Left ventricle myocardium inferior (tissue), 1 donor: Measurements from ENCODE around the gene GFRA1. TPM values are rescaled to one million over a fixed set of nuclear protein-coding genes. Genes with fewer than 3 reads are reported as not detected.

ENCODE experiments used
- DNase-seq: peaks from one replicate; pipeline ENCODE4 v3.0.0-alpha.2; 2020
- H3K27ac ChIP-seq: fragments of 200-600 bp; replicated peaks from 2 replicates; pipeline ENCODE4 v1.8.0; 2021
- H3K27me3 ChIP-seq: fragments of 200-600 bp; 2 replicates; pipeline ENCODE4 v1.8.0; 2021; ENCODE audit warnings: low read depth
- H3K36me3 ChIP-seq: fragments of 200-600 bp; 2 replicates; pipeline ENCODE4 v1.8.0; 2021
- H3K4me1 ChIP-seq: fragments of 200-600 bp; 2 replicates; pipeline ENCODE4 v1.8.0; 2021
- H3K4me3 ChIP-seq: fragments of 200-600 bp; 2 replicates; pipeline ENCODE4 v1.8.0; 2021; ENCODE audit warnings: mild to moderate bottlenecking, moderate library complexity
- H3K9me3 ChIP-seq: fragments of 200-600 bp; replicated peaks from 2 replicates; pipeline ENCODE4 v1.8.0; 2021
- CTCF ChIP-seq: fragments of 200-600 bp; IDR thresholded peaks from 2 replicates; pipeline ENCODE4 v1.8.0; 2021; ENCODE audit warnings: antibody characterized with exemption, mild to moderate bottlenecking, borderline replicate concordance
- intact Hi-C: fragments of 100-400 bp; cut with micrococcal nuclease; formaldehyde crosslinking; loops from one replicate; pipeline ENCODE4 v1.11.0; 2022
- total RNA-seq: library from RNA; stranded (reverse); fragmentation: NEBNext Ultra II Directional; extraction: Animal tissue kit (Norgen Biotek cat#: 25700); gene quantifications from one replicate; pipeline ENCODE4 v1.2.1, GENCODE V29; 2021
- donor health status: DM: no; HTN: yes; CAD: no; lungs with severe emphysema.

GFRA1 gene
- total RNA-seq, 1 donor from 2014 or later, result 5.1 TPM

- DNase-seq, result no peak
- Histone ChIP-seq H3K36me3 (no peaks in the 10 kb centered on the region), H3K9me3 (peaks cover 22% of the 10 kb centered on the region), H3K27me3 (no peaks in the 10 kb centered on the region), H3K4me3 (no peak overlapping the region), H3K4me1 (no peaks in the 10 kb centered on the region), H3K27ac (no peak overlapping the region)
- intact Hi-C loops, result no loop called here
- TF ChIP-seq CTCF, result no peak
These were observed 140.1 kb downstream of the GFRA1 start for GRCh38 chr10:116132780-116133399.

- Histone ChIP-seq H3K4me1 (no peaks in the 10 kb centered on the region), H3K4me3 (no peak overlapping the region), H3K36me3 (no peaks in the 10 kb centered on the region), H3K27me3 (peaks cover 3% of the 10 kb centered on the region), H3K27ac (no peak overlapping the region), H3K9me3 (peaks cover 22% of the 10 kb centered on the region)
- no peak for DNase-seq
- intact Hi-C loops, result no loop called here
- no peak for TF ChIP-seq CTCF
These were observed 143.0 kb downstream of the GFRA1 start for GRCh38 chr10:116130006-116130405.

GRCh38 chr10:116126954-116127695 lies 145.9 kb downstream of the GFRA1 start:
- Histone ChIP-seq H3K4me3 (no peak overlapping the region), H3K4me1 (no peaks in the 10 kb centered on the region), H3K36me3 (no peaks in the 10 kb centered on the region), H3K27me3 (peaks cover 12% of the 10 kb centered on the region), H3K27ac (no peak overlapping the region), H3K9me3 (peaks cover 22% of the 10 kb centered on the region)
- DNase-seq, result no peak
- TF ChIP-seq CTCF, result no peak
- intact Hi-C loops, result no loop called here

GRCh38 chr10:116126239-116126638 lies 146.8 kb downstream of the GFRA1 start:
- Histone ChIP-seq H3K27ac (no peak overlapping the region), H3K9me3 (peaks cover 22% of the 10 kb centered on the region), H3K36me3 (no peaks in the 10 kb centered on the region), H3K4me3 (no peak overlapping the region), H3K4me1 (no peaks in the 10 kb centered on the region), H3K27me3 (peaks cover 12% of the 10 kb centered on the region)
- DNase-seq, result no peak
- intact Hi-C loops, result no loop called here
- no peak for TF ChIP-seq CTCF

GRCh38 chr10:116125180-116125579 lies 147.8 kb downstream of the GFRA1 start:
- intact Hi-C loops, result no loop called here
- Histone ChIP-seq H3K27ac (no peak overlapping the region), H3K36me3 (no peaks in the 10 kb centered on the region), H3K27me3 (peaks cover 12% of the 10 kb centered on the region), H3K9me3 (peaks cover 15% of the 10 kb centered on the region), H3K4me3 (no peak overlapping the region), H3K4me1 (no peaks in the 10 kb centered on the region)
- no peak for DNase-seq
- no peak for TF ChIP-seq CTCF
